K562 (cell line): Measurements from ENCODE around the gene ING1. TPM values are rescaled to one million over a fixed set of nuclear protein-coding genes. Genes with fewer than 3 reads are reported as not detected.

Experiments
- ARID3B ChIP-seq: fragments of 250-450 bp; sonication (Bioruptor Pico); IDR thresholded peaks from 2 replicates; pipeline ENCODE4 v1.4.0; 2020; ENCODE audit warnings: borderline replicate concordance
- BCOR ChIP-seq: fragments of 450-650 bp; IDR thresholded peaks from 2 replicates; pipeline ENCODE4 v1.6.1; 2016
- CBX8 ChIP-seq: fragments of 200-600 bp; sonication (generic); IDR thresholded peaks from 2 replicates; pipeline ENCODE4 v1.6.1; 2012; ENCODE audit warnings: borderline replicate concordance, mixed run types, low read depth, mild to moderate bottlenecking, moderate library complexity, mixed read lengths, low read length, control low read depth, inconsistent platforms; ENCODE audit not compliant: poor library complexity, severe bottlenecking; ENCODE audit errors: extremely low read depth
- CC2D1A ChIP-seq: fragments of 450-650 bp; IDR thresholded peaks from 2 replicates; pipeline ENCODE4 v1.6.1; 2017; ENCODE audit warnings: mild to moderate bottlenecking
- CCAR2 ChIP-seq: fragments of 200-400 bp; formaldehyde crosslinking; IDR thresholded peaks from 2 replicates; pipeline ENCODE4 v1.6.1; 2017; ENCODE audit warnings: mild to moderate bottlenecking, low read depth, low read length
- FIP1L1 ChIP-seq: fragments of 200-400 bp; formaldehyde crosslinking; IDR thresholded peaks from 2 replicates; pipeline ENCODE4 v1.6.1; 2018; ENCODE audit warnings: mild to moderate bottlenecking, low read depth, low read length; ENCODE audit not compliant: poor library complexity, severe bottlenecking
- GTF2E2 ChIP-seq: fragments of 200-800 bp; sonication (Bioruptor generic); IDR thresholded peaks from 2 replicates; pipeline ENCODE4 v1.6.1; 2016; ENCODE audit warnings: missing genetic modification characterization, missing compliant biosample characterization
- HDAC6 ChIP-seq: IDR thresholded peaks from 2 replicates; pipeline ENCODE4 v1.6.1; 2012; ENCODE audit warnings: low read depth, mild to moderate bottlenecking, control low read depth, inconsistent platforms, low read length, moderate library complexity
- HMGXB4 ChIP-seq: sonication (generic); formaldehyde crosslinking; IDR thresholded peaks from 2 replicates; pipeline ENCODE4 v1.8.1; 2023; ENCODE audit warnings: mild to moderate bottlenecking, missing genetic modification reagents
- MAFK ChIP-seq: IDR thresholded peaks from 2 replicates; pipeline ENCODE4 v1.6.1; 2011; ENCODE audit warnings: low read length, improper control_type of control experiment
- NUFIP1 ChIP-seq: fragments of 450-650 bp; IDR thresholded peaks from 2 replicates; pipeline ENCODE4 v1.6.1; 2018; ENCODE audit not compliant: partially characterized antibody
- RB1 ChIP-seq: fragments of 450-650 bp; IDR thresholded peaks from 2 replicates; pipeline ENCODE4 v1.6.1; 2017; ENCODE audit warnings: low read depth, mild to moderate bottlenecking
- RBM34 ChIP-seq: fragments of 200-400 bp; formaldehyde crosslinking; IDR thresholded peaks from 2 replicates; pipeline ENCODE4 v1.6.1; 2018; ENCODE audit warnings: low read length, borderline replicate concordance; ENCODE audit not compliant: insufficient read depth
- SMAD1 ChIP-seq: fragments of 150-350 bp; IDR thresholded peaks from 2 replicates; pipeline ENCODE4 v1.6.1; 2014; ENCODE audit warnings: low read length, low read depth; ENCODE audit not compliant: partially characterized antibody
- SMARCC2 ChIP-seq: fragments of 450-650 bp; IDR thresholded peaks from 2 replicates; pipeline ENCODE4 v1.6.1; 2017; ENCODE audit warnings: antibody characterized with exemption, moderate library complexity, mild to moderate bottlenecking, low read depth
- TRIM28 ChIP-seq: fragments of 450-650 bp; IDR thresholded peaks from 2 replicates; pipeline ENCODE4 v1.6.1; 2017
- ZNF146 ChIP-seq: IDR thresholded peaks from one replicate; pipeline ENCODE4 v1.6.1; 2018; ENCODE audit warnings: missing compliant biosample characterization; ENCODE audit not compliant: unreplicated experiment
- ZNF212 ChIP-seq: fragments of 450-650 bp; formaldehyde crosslinking; IDR thresholded peaks from 2 replicates; pipeline ENCODE4 v1.4.0; 2020; ENCODE audit warnings: mild to moderate bottlenecking
- ZNF41 ChIP-seq: fragments of 250-450 bp; sonication (Bioruptor Pico); conservative IDR thresholded peaks from 2 replicates; pipeline ENCODE4 v1.4.0; 2020; ENCODE audit warnings: mild to moderate bottlenecking
- polyA plus RNA-seq, 8 experiments: library from polyadenylated mRNA; depleted of rRNA in 4 of 8; stranded (reverse) in 5 of 8; unstranded in 3 of 8; fragments of >200 nt; fragmentation: Nextera tagmentation in 2 of 8; fragmentation: Illumina TruSeq in 1 of 8; extraction: Ambion mirVana in 2 of 8; extraction: Trizol in 1 of 8; gene quantifications; 2 replicates each; pipeline versions ENCODE4 v1.2.1 to v1.2.3, GENCODE V29; 2011 to 2014; ENCODE audit warnings: inconsistent platforms in 1 of 8, missing spikeins in 1 of 8
- total RNA-seq, 7 experiments: library from RNA; depleted of rRNA in 6 of 7; stranded (reverse); fragments of >200 nt in 6 of 7; fragmentation: Illumina TruSeq in 2 of 7; extraction: Trizol in 2 of 7; gene quantifications; 2 replicates each; pipeline versions ENCODE4 v1.2.1 to v1.2.3, GENCODE V29; 2011 to 2021; ENCODE audit warnings: low replicate concordance in 1 of 7
- TF ChIP-seq, protein P1 (sequence below): sonication (generic); formaldehyde crosslinking; IDR thresholded peaks from 2 replicates; pipeline ENCODE4 v1.5.0; 2020; ENCODE audit warnings: missing genetic modification reagents
- TF ChIP-seq, protein P2 (sequence below): fragments of 250-450 bp; sonication (Bioruptor Pico); IDR thresholded peaks from 2 replicates; pipeline ENCODE4 v1.5.0; 2021; ENCODE audit warnings: mild to moderate bottlenecking, borderline replicate concordance
- TF ChIP-seq, protein P3 (sequence below): sonication (generic); formaldehyde crosslinking; IDR thresholded peaks from 2 replicates; pipeline ENCODE4 v1.9.0; 2022; ENCODE audit warnings: mild to moderate bottlenecking, missing genetic modification reagents

ING1 gene
- total and polyA plus RNA-seq, 9 of the 15 experiments (the other 6 are each of a cell fraction or from before 2014, with no cell fraction given), result 1.0 to 20.1 (median 8.2) TPM

DNA sequence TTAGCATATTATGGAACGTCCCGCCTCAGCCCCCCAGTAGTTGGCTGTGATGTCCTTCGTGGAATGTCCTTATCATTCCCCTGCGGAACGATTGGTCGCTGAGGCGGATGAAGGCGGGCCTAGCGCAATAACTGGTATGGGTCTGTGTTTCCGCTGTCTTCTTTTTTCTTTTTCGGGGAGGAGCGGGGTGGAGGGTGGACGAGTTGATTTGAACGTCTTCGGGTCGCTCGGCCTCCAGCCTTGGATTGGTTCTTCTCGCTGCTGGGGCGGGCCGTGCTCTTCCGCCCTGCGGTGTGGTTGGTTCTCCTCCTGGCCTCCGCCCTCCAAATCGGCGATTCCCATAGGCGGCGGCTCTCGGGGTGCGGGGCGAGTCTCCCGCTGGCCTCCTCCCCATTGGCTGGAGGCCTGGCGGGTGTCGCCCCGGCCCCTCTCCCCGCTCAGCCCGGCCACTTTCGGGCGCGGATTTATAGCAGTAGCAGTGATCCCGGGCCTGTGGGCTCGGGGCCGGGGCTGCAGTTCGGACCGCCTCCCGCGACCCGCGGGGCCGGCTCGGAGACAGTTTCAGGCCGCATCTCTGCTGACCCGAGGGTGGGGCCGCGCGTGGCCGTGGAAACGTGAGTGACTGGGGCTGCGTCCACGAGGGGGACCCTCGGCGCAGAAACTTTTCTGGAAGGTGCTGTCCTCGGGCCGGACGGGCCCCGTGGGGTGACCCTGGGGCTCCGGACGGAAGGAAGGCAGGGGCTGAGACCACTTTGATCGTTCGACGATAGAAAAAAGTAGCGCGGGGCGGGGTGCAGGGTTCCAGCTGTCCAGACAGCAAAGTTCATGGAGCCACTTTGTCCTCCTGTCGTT, 2.1 kb downstream of the ING1 start (continued):
- no peak for TF ChIP-seq MAFK
- no peak for TF ChIP-seq CBX8
- no peak for TF ChIP-seq CCAR2
- TF ChIP-seq RBM34, result no peak
- TF ChIP-seq, protein P1, sequence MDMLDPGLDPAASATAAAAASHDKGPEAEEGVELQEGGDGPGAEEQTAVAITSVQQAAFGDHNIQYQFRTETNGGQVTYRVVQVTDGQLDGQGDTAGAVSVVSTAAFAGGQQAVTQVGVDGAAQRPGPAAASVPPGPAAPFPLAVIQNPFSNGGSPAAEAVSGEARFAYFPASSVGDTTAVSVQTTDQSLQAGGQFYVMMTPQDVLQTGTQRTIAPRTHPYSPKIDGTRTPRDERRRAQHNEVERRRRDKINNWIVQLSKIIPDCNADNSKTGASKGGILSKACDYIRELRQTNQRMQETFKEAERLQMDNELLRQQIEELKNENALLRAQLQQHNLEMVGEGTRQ, result no peak
- no peak for TF ChIP-seq ZNF41 (CRISPR knock-in tag)
- TF ChIP-seq HMGXB4, result no peak
- no peak for TF ChIP-seq BCOR
- TF ChIP-seq HDAC6, result no peak
- TF ChIP-seq FIP1L1, result no peak
- no peak for TF ChIP-seq ARID3B (CRISPR knock-in tag)
- no peak for TF ChIP-seq SMAD1
- TF ChIP-seq NUFIP1, result no peak
- no peak for TF ChIP-seq TRIM28
- peak; percentile 22; the same call in 1 of the 2 replicates for TF ChIP-seq SMARCC2
- TF ChIP-seq, protein P2, sequence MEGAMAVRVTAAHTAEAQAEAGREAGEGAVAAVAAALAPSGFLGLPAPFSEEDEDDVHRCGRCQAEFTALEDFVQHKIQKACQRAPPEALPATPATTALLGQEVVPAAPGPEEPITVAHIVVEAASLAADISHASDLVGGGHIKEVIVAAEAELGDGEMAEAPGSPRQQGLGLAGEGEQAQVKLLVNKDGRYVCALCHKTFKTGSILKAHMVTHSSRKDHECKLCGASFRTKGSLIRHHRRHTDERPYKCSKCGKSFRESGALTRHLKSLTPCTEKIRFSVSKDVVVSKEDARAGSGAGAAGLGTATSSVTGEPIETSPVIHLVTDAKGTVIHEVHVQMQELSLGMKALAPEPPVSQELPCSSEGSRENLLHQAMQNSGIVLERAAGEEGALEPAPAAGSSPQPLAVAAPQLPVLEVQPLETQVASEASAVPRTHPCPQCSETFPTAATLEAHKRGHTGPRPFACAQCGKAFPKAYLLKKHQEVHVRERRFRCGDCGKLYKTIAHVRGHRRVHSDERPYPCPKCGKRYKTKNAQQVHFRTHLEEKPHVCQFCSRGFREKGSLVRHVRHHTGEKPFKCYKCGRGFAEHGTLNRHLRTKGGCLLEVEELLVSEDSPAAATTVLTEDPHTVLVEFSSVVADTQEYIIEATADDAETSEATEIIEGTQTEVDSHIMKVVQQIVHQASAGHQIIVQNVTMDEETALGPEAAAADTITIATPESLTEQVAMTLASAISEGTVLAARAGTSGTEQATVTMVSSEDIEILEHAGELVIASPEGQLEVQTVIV (CRISPR knock-in tag), result no peak
- TF ChIP-seq CC2D1A, result no peak
- TF ChIP-seq, protein P3, sequence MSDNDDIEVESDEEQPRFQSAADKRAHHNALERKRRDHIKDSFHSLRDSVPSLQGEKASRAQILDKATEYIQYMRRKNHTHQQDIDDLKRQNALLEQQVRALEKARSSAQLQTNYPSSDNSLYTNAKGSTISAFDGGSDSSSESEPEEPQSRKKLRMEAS (CRISPR knock-in tag), result no peak
- no peak for TF ChIP-seq ZNF212
- no peak for TF ChIP-seq GTF2E2
- TF ChIP-seq RB1, result peak; percentile 53
- no peak for TF ChIP-seq ZNF146
